Measurements from ENCODE around the gene PHKA1.

DNA sequence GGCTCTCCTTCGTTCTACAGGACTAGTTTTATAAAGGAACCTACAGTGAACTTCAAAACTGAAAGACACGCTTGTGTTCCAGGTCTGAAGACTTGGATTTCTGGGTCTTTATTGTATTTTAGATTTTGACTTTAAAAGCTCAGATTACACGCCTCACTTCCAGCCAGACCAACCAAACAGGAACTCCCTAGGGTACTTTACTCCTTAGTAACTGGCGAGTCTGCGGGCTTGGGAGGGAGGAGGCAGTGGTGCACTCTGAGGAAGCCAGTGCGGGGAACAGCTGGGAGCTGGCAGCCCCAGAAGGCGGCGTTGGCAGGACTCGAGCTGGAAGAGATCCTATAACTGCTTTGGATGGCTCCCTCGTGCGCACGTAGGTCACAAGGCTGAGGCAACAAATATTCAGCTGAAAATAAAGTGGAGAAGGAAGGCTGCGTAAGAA is 391 bp upstream of the PHKA1 start:
- TF ChIP-seq, protein P1, sequence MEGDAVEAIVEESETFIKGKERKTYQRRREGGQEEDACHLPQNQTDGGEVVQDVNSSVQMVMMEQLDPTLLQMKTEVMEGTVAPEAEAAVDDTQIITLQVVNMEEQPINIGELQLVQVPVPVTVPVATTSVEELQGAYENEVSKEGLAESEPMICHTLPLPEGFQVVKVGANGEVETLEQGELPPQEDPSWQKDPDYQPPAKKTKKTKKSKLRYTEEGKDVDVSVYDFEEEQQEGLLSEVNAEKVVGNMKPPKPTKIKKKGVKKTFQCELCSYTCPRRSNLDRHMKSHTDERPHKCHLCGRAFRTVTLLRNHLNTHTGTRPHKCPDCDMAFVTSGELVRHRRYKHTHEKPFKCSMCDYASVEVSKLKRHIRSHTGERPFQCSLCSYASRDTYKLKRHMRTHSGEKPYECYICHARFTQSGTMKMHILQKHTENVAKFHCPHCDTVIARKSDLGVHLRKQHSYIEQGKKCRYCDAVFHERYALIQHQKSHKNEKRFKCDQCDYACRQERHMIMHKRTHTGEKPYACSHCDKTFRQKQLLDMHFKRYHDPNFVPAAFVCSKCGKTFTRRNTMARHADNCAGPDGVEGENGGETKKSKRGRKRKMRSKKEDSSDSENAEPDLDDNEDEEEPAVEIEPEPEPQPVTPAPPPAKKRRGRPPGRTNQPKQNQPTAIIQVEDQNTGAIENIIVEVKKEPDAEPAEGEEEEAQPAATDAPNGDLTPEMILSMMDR (IDR thresholded peaks at IDR 0.05; ENCODE audit: poor library complexity), result no peak
- TF ChIP-seq EZH2 (IDR thresholded peaks at IDR 0.05; ENCODE audit: borderline replicate concordance) (no peak), EZH2phosphoT487 (IDR thresholded peaks at IDR 0.05; ENCODE audit: low read depth, severe bottlenecking, unreplicated experiment) (no peak)

All from hepatocyte (in vitro differentiated cells).